Smooth muscle cell (in vitro differentiated cells): ENCODE data around the gene OSGEP. TPM values are rescaled to one million over a fixed set of nuclear protein-coding genes. Genes with fewer than 3 reads are reported as not detected.
A peak's percentile ranks its signal among the peaks of the same experiment; 100 is the strongest.

Experiments used
- DNase-seq: peaks from one replicate; lab custom pipeline; 2025; ENCODE audit not compliant: unreplicated experiment; lab: John Stamatoyannopoulos, UW
- H2AFZ ChIP-seq: fragments of 200-600 bp; sonication (generic); 2 replicates; pipeline ENCODE4 v1.6.0; 2016; ENCODE audit warnings: antibody characterized with exemption, low read depth, mild to moderate bottlenecking
- H3F3A ChIP-seq: fragments of 200-600 bp; sonication (generic); 2 replicates; pipeline ENCODE4 v1.6.0; 2017; ENCODE audit warnings: antibody characterized with exemption, low read depth
- H3K27ac ChIP-seq: fragments of 200-600 bp; sonication (generic); 2 replicates; pipeline ENCODE4 v1.5.1; 2016; ENCODE audit warnings: low read depth, mild to moderate bottlenecking
- H3K27me3 ChIP-seq: fragments of 200-600 bp; sonication (generic); 2 replicates; pipeline ENCODE4 v1.6.1; 2016; ENCODE audit warnings: low read depth, mild to moderate bottlenecking
- H3K36me3 ChIP-seq: fragments of 200-600 bp; sonication (generic); 2 replicates; pipeline ENCODE4 v1.5.1; 2016; ENCODE audit warnings: low read depth
- H3K4me1 ChIP-seq: fragments of 200-600 bp; sonication (generic); 2 replicates; pipeline ENCODE4 v1.5.1; 2016; ENCODE audit warnings: low read depth
- H3K4me2 ChIP-seq: fragments of 200-600 bp; sonication (generic); 2 replicates; pipeline ENCODE4 v1.6.0; 2016; ENCODE audit warnings: mild to moderate bottlenecking
- H3K4me3 ChIP-seq: fragments of 200-600 bp; sonication (generic); 2 replicates; pipeline ENCODE4 v1.5.1; 2016; ENCODE audit warnings: mild to moderate bottlenecking
- H3K79me2 ChIP-seq: fragments of 200-600 bp; sonication (generic); 2 replicates; pipeline ENCODE4 v1.6.0; 2016; ENCODE audit warnings: low read depth, mild to moderate bottlenecking
- H3K9ac ChIP-seq: fragments of 200-600 bp; sonication (generic); 2 replicates; pipeline ENCODE4 v1.6.0; 2016; ENCODE audit warnings: low read depth
- H3K9me3 ChIP-seq: fragments of 200-600 bp; sonication (generic); replicated peaks from 2 replicates; pipeline ENCODE4 v1.5.1; 2016; ENCODE audit warnings: low read depth
- H4K20me1 ChIP-seq: fragments of 200-600 bp; sonication (generic); 2 replicates; pipeline ENCODE4 v1.6.0; 2016; ENCODE audit warnings: low read depth
- WGBS: methylation state at CpG from one replicate; pipeline ENCODE4 v1.1.7; 2016; ENCODE audit warnings: low lambda C conversion rate; 5-methylcytosine and 5-hydroxymethylcytosine counted together
- polyA plus RNA-seq: library from polyadenylated mRNA; unstranded; fragments of >200 nt; fragmentation: Nextera tagmentation; extraction: Ambion mirVana; gene quantifications from 2 replicates; pipeline ENCODE4 v1.2.1, GENCODE V29; 2016
- total RNA-seq: library from RNA; depleted of rRNA; stranded (reverse); fragments of >200 nt; gene quantifications from 2 replicates; pipeline ENCODE4 v1.2.3, GENCODE V29; 2014
- TF ChIP-seq, protein P1 (sequence below): fragments of 200-600 bp; sonication (generic); IDR thresholded peaks from 2 replicates; pipeline ENCODE4 v1.5.1; 2017; ENCODE audit warnings: borderline replicate concordance, mild to moderate bottlenecking, antibody characterized with exemption; ENCODE audit not compliant: insufficient read depth, poor library complexity, severe bottlenecking

The OSGEP gene
- total and polyA plus RNA-seq, 2 experiments from 2014 or later: 21.7 to 33.3 TPM

DNA sequence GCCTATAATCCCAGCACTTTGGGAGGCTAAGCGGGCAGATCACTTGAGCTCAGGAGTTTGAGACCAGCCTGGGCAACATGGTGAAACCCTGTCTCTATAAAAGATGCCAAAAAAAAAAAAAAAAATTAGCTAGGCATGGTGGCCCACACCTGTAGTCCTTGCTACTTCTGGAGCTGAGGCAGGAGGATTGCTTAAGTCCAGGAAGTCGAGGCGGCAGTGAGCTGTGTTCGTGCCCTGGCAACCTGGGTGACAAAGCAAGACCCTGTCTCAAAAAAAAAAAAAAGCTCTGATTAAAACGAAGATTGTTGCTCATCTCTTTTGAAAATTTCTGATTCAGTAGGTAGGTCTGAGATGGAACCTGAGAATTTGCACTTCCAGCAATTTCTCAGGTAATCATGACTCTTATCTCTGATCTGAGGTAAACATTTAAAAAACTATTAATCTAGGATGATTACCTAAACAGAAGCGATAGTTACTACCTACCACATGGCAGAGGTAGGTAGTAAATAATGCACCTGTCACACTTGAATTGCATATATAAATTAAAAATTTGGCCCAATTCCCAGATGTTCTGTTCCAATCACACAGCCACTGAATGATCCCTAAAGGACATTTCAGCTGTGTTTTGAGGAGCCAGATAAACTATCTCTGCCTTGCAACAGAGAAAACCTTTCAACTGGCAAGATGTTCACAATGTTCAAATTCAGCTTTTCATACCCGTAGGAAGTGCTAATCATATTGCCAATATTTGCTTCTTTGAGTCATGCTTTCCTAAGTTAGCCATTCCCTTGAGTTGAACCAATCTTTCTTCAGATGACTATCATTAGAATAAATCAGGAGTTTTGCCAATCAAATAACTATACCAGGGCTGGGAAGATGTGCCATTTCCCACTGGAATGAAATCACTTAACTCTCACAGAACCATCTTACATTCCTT, 37.1 kb downstream of the OSGEP start:
- 75% methylated on average over 7 of the region's 7 CpGs for WGBS
- TF ChIP-seq, protein P1, sequence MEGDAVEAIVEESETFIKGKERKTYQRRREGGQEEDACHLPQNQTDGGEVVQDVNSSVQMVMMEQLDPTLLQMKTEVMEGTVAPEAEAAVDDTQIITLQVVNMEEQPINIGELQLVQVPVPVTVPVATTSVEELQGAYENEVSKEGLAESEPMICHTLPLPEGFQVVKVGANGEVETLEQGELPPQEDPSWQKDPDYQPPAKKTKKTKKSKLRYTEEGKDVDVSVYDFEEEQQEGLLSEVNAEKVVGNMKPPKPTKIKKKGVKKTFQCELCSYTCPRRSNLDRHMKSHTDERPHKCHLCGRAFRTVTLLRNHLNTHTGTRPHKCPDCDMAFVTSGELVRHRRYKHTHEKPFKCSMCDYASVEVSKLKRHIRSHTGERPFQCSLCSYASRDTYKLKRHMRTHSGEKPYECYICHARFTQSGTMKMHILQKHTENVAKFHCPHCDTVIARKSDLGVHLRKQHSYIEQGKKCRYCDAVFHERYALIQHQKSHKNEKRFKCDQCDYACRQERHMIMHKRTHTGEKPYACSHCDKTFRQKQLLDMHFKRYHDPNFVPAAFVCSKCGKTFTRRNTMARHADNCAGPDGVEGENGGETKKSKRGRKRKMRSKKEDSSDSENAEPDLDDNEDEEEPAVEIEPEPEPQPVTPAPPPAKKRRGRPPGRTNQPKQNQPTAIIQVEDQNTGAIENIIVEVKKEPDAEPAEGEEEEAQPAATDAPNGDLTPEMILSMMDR: no peak

DNA sequence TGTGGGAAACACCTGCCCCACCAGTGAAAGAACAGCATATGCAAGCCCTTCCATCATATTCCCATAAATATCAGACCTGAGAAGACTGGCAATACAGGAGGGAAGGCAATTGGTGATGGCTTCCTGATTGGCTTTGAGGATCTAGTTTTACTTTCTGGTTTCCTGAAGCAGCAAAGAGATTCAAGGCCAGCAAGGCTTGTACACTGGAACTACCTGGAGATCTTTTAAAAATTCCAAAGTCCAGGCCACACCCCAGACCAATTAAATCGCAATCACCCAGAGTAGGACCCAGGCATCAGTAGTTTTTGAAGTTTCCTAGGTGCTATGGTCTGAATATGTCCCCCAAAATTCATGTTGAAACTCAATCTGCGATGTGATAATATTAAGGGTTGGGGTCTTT, 38.4 kb downstream of the OSGEP start:
- 93% methylated on average over 2 of the region's 2 CpGs for WGBS
- no peak overlapping the region for H3K27ac ChIP-seq
- H3K27me3 ChIP-seq: no peaks in the 10 kb centered on the region
- H3K9me3 ChIP-seq: no peaks in the 10 kb centered on the region
- peak overlapping the region; percentile 70 for H2AFZ ChIP-seq
- TF ChIP-seq, protein P1: no peak
- peaks cover 5% of the 10 kb centered on the region for H3K4me1 ChIP-seq
- H3K36me3 ChIP-seq: no peaks in the 10 kb centered on the region
- H3K79me2 ChIP-seq: peaks cover 11% of the 10 kb centered on the region
- no peak overlapping the region for H3K9ac ChIP-seq
- H3K4me3 ChIP-seq: no peak overlapping the region
- no peak for DNase-seq
- H3F3A ChIP-seq: no peaks in the 10 kb centered on the region
- no peak overlapping the region for H3K4me2 ChIP-seq
- H4K20me1 ChIP-seq: no peaks in the 10 kb centered on the region

More for the DNA sequence above, 37.1 kb downstream of the OSGEP start:
- H3K4me3 ChIP-seq: no peak overlapping the region
- DNase-seq: no peak
- H4K20me1 ChIP-seq: no peaks in the 10 kb centered on the region
- H3K4me1 ChIP-seq: no peaks in the 10 kb centered on the region
- no peak overlapping the region for H3K4me2 ChIP-seq
- no peaks in the 10 kb centered on the region for H3K36me3 ChIP-seq
- H3K9me3 ChIP-seq: no peaks in the 10 kb centered on the region
- no peaks in the 10 kb centered on the region for H3F3A ChIP-seq
- no peak overlapping the region for H3K9ac ChIP-seq
- no peaks in the 10 kb centered on the region for H3K27me3 ChIP-seq
- no peak overlapping the region for H2AFZ ChIP-seq
- no peaks in the 10 kb centered on the region for H3K79me2 ChIP-seq
- H3K27ac ChIP-seq: no peak overlapping the region

DNA sequence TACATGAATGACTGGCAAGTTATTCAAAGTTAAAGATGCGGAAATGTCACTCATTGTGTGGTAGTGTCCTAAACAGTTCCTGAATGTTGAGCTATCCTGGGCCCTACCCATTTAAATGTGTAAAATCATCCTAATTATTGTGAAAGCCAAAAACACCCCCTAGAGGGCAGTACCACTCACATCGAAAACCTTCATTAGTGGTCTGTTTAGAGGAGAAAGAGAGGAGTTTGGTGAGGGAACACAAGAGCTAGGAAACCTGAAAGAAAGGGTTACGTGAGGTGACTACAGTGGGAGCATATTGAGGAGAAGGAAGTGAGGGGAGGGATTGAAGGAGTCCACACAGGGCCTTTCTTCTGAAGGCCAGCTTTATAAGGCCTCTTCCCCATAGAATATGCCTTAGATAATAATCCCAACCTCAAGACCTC, 38.8 kb downstream of the OSGEP start:
- no peak for DNase-seq
- no peak overlapping the region for H3K4me2 ChIP-seq
- H3K9me3 ChIP-seq: no peaks in the 10 kb centered on the region
- H3K4me1 ChIP-seq: peaks cover 5% of the 10 kb centered on the region
- H2AFZ ChIP-seq: peak overlapping the region; percentile 70
- no peak overlapping the region for H3K9ac ChIP-seq
- H3K4me3 ChIP-seq: no peak overlapping the region
- no peak overlapping the region for H3K27ac ChIP-seq
- TF ChIP-seq, protein P1: peak; percentile 60
- no peaks in the 10 kb centered on the region for H3F3A ChIP-seq
- H4K20me1 ChIP-seq: no peaks in the 10 kb centered on the region
- no peaks in the 10 kb centered on the region for H3K36me3 ChIP-seq
- 46% methylated on average over 3 of the region's 3 CpGs for WGBS
- H3K79me2 ChIP-seq: peaks cover 13% of the 10 kb centered on the region
- H3K27me3 ChIP-seq: no peaks in the 10 kb centered on the region

DNA sequence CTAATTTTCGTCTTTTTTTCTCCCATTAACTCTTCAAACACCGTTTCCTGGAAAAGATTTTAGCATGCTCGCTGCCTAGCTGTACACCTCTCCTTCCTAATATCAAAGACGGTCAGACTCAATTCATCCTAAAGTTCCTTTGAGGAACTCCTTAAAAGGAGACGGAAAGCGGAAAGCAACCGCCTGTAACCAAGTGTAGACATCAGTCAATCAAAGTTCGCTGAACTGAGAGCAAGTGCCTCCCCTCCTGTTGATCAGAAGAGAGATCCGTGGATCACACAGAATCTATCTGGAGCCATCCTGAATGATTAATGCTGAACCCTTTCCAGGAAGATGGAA, 40.9 kb downstream of the OSGEP start:
- H3K9ac ChIP-seq: peak overlapping the region; percentile 72
- H3K4me3 ChIP-seq: peak overlapping the region; percentile 87
- H3K4me1 ChIP-seq: peaks cover 5% of the 10 kb centered on the region
- peak overlapping the region; percentile 88 for H2AFZ ChIP-seq
- 3% methylated on average over 9 of the region's 9 CpGs for WGBS
- no peak for DNase-seq
- peak overlapping the region; percentile 66 for H3K27ac ChIP-seq
- H3K79me2 ChIP-seq: peaks cover 13% of the 10 kb centered on the region
- TF ChIP-seq, protein P1: no peak
- H3K9me3 ChIP-seq: no peaks in the 10 kb centered on the region
- H3K27me3 ChIP-seq: no peaks in the 10 kb centered on the region
- H3F3A ChIP-seq: no peaks in the 10 kb centered on the region
- no peaks in the 10 kb centered on the region for H3K36me3 ChIP-seq
- peak overlapping the region; percentile 84 for H3K4me2 ChIP-seq
- H4K20me1 ChIP-seq: peaks cover 4% of the 10 kb centered on the region
